Measurements from ENCODE around the gene MOSPD3.
A peak's percentile ranks its signal among the peaks of the same experiment; 100 is the strongest.

The MOSPD3 gene

GRCh38 chr7:100629117-100629716, 16.9 kb downstream of the MOSPD3 start:
- no peaks in the 10 kb centered on the region for H3K9me3 ChIP-seq (ENCODE audit: insufficient read depth, low read depth, low read length)
- H3K4me1 ChIP-seq (ENCODE audit: insufficient read depth, low read length), result no peaks in the 10 kb centered on the region
- H3K4me3 ChIP-seq (ENCODE audit: low read length), result no peak overlapping the region
- no peak overlapping the region for H3K9ac ChIP-seq (ENCODE audit: low read depth, low read length)
- no peaks in the 10 kb centered on the region for H3K36me3 ChIP-seq (ENCODE audit: insufficient read depth, low read length)
- H3K27ac ChIP-seq (ENCODE audit: low read depth, low read length), result no peak overlapping the region
- H3K27me3 ChIP-seq (ENCODE audit: insufficient read depth, low read length), result peaks cover 39% of the 10 kb centered on the region
- WGBS, result 60% methylated on average over 11 of the region's 11 CpGs

- Histone ChIP-seq H3K4me1 (ENCODE audit: insufficient read depth, low read length) (no peaks in the 10 kb centered on the region), H3K27ac (ENCODE audit: low read depth, low read length) (no peak overlapping the region), H3K36me3 (ENCODE audit: insufficient read depth, low read length) (no peaks in the 10 kb centered on the region), H3K9me3 (ENCODE audit: insufficient read depth, low read depth, low read length) (no peaks in the 10 kb centered on the region), H3K4me3 (ENCODE audit: low read length) (no peak overlapping the region), H3K27me3 (ENCODE audit: insufficient read depth, low read length) (peaks cover 39% of the 10 kb centered on the region), H3K9ac (ENCODE audit: low read depth, low read length) (no peak overlapping the region)
- 80% methylated on average over 4 of the region's 4 CpGs for WGBS
Observed at GRCh38 chr7:100630066-100630465, 17.7 kb downstream of the MOSPD3 start.

- H3K4me1 ChIP-seq (ENCODE audit: insufficient read depth, low read length), result no peaks in the 10 kb centered on the region
- peaks cover 25% of the 10 kb centered on the region for H3K27me3 ChIP-seq (ENCODE audit: insufficient read depth, low read length)
- H3K4me3 ChIP-seq (ENCODE audit: low read length), result peak overlapping the region; percentile 63
- WGBS, result 2% methylated on average over 72 of the region's 72 CpGs
- no peaks in the 10 kb centered on the region for H3K36me3 ChIP-seq (ENCODE audit: insufficient read depth, low read length)
- H3K9ac ChIP-seq (ENCODE audit: low read depth, low read length), result peak overlapping the region; percentile 37; the same call in 1 of the 2 replicates
- no peak overlapping the region for H3K27ac ChIP-seq (ENCODE audit: low read depth, low read length)
- no peaks in the 10 kb centered on the region for H3K9me3 ChIP-seq (ENCODE audit: insufficient read depth, low read depth, low read length)
Observed at GRCh38 chr7:100632951-100633717, 20.8 kb downstream of the MOSPD3 start.

- no peaks in the 10 kb centered on the region for H3K36me3 ChIP-seq (ENCODE audit: insufficient read depth, low read length)
- no peak overlapping the region for H3K27ac ChIP-seq (ENCODE audit: low read depth, low read length)
- H3K4me1 ChIP-seq (ENCODE audit: insufficient read depth, low read length), result no peaks in the 10 kb centered on the region
- H3K9ac ChIP-seq (ENCODE audit: low read depth, low read length), result no peak overlapping the region
- no peaks in the 10 kb centered on the region for H3K9me3 ChIP-seq (ENCODE audit: insufficient read depth, low read depth, low read length)
- H3K4me3 ChIP-seq (ENCODE audit: low read length), result no peak overlapping the region
- H3K27me3 ChIP-seq (ENCODE audit: insufficient read depth, low read length), result no peaks in the 10 kb centered on the region
- WGBS, result 78% methylated on average over 17 of the region's 17 CpGs
Observed at GRCh38 chr7:100639995-100640516, 27.7 kb downstream of the MOSPD3 start.

- Histone ChIP-seq H3K9me3 (ENCODE audit: insufficient read depth, low read depth, low read length) (no peaks in the 10 kb centered on the region), H3K36me3 (ENCODE audit: insufficient read depth, low read length) (no peaks in the 10 kb centered on the region), H3K9ac (ENCODE audit: low read depth, low read length) (no peak overlapping the region), H3K4me1 (ENCODE audit: insufficient read depth, low read length) (no peaks in the 10 kb centered on the region), H3K4me3 (ENCODE audit: low read length) (no peak overlapping the region), H3K27ac (ENCODE audit: low read depth, low read length) (no peak overlapping the region), H3K27me3 (ENCODE audit: insufficient read depth, low read length) (no peaks in the 10 kb centered on the region)
- WGBS, result 90% methylated on average over 23 of the region's 24 CpGs
Observed at GRCh38 chr7:100640517-100641440, 28.4 kb downstream of the MOSPD3 start.

GRCh38 chr7:100641463-100641859, 29.1 kb downstream of the MOSPD3 start, which contains the start of gene TFR2:
TFR2 (minus strand) TSS chr7:100641552; CDS start chr7:100641509, 43 bp downstream.
- H3K4me1 ChIP-seq (ENCODE audit: insufficient read depth, low read length), result no peaks in the 10 kb centered on the region
- 84% methylated on average over 8 of the region's 10 CpGs for WGBS
- H3K9me3 ChIP-seq (ENCODE audit: insufficient read depth, low read depth, low read length), result no peaks in the 10 kb centered on the region
- no peaks in the 10 kb centered on the region for H3K36me3 ChIP-seq (ENCODE audit: insufficient read depth, low read length)
- no peak within 1 kb of the TSS for H3K27ac ChIP-seq (ENCODE audit: low read depth, low read length)
- H3K27me3 ChIP-seq (ENCODE audit: insufficient read depth, low read length), result no peaks in the 10 kb centered on the region
- no peak within 1 kb of the TSS for H3K4me3 ChIP-seq (ENCODE audit: low read length)
- no peak within 1 kb of the TSS for H3K9ac ChIP-seq (ENCODE audit: low read depth, low read length)

- H3K27ac ChIP-seq (ENCODE audit: low read depth, low read length), result no peak overlapping the region
- H3K27me3 ChIP-seq (ENCODE audit: insufficient read depth, low read length), result no peaks in the 10 kb centered on the region
- no peaks in the 10 kb centered on the region for H3K9me3 ChIP-seq (ENCODE audit: insufficient read depth, low read depth, low read length)
- no peak overlapping the region for H3K4me3 ChIP-seq (ENCODE audit: low read length)
- 91% methylated on average over 10 of the region's 10 CpGs for WGBS
- H3K4me1 ChIP-seq (ENCODE audit: insufficient read depth, low read length), result no peaks in the 10 kb centered on the region
- no peak overlapping the region for H3K9ac ChIP-seq (ENCODE audit: low read depth, low read length)
- H3K36me3 ChIP-seq (ENCODE audit: insufficient read depth, low read length), result no peaks in the 10 kb centered on the region
Observed at GRCh38 chr7:100641860-100642533, 29.7 kb downstream of the MOSPD3 start.

GRCh38 chr7:100642534-100642907, 30.2 kb downstream of the MOSPD3 start:
- Histone ChIP-seq H3K27ac (ENCODE audit: low read depth, low read length) (no peak overlapping the region), H3K27me3 (ENCODE audit: insufficient read depth, low read length) (no peaks in the 10 kb centered on the region)

GRCh38 chr7:100649826-100650565, 37.7 kb downstream of the MOSPD3 start:
- H3K27ac ChIP-seq (ENCODE audit: low read depth, low read length), result no peak overlapping the region
- WGBS, result 86% methylated on average over 15 of the region's 15 CpGs
- no peak overlapping the region for H3K4me3 ChIP-seq (ENCODE audit: low read length)
- H3K9ac ChIP-seq (ENCODE audit: low read depth, low read length), result no peak overlapping the region
- peaks cover 10% of the 10 kb centered on the region for H3K27me3 ChIP-seq (ENCODE audit: insufficient read depth, low read length)
- H3K4me1 ChIP-seq (ENCODE audit: insufficient read depth, low read length), result peaks cover 5% of the 10 kb centered on the region
- H3K9me3 ChIP-seq (ENCODE audit: insufficient read depth, low read depth, low read length), result no peaks in the 10 kb centered on the region
- H3K36me3 ChIP-seq (ENCODE audit: insufficient read depth, low read length), result no peaks in the 10 kb centered on the region

More at GRCh38 chr7:100642534-100642907, 30.2 kb downstream of the MOSPD3 start:
- WGBS, result 81% methylated on average over 11 of the region's 11 CpGs
- Histone ChIP-seq H3K9me3 (ENCODE audit: insufficient read depth, low read depth, low read length) (no peaks in the 10 kb centered on the region), H3K36me3 (ENCODE audit: insufficient read depth, low read length) (no peaks in the 10 kb centered on the region), H3K4me3 (ENCODE audit: low read length) (no peak overlapping the region), H3K9ac (ENCODE audit: low read depth, low read length) (no peak overlapping the region), H3K4me1 (ENCODE audit: insufficient read depth, low read length) (peaks cover 2% of the 10 kb centered on the region)

Measured in HUES64 (cell line).